Panc1 (cell line): ENCODE measurements around the gene RBMS3. TPM values are rescaled to one million over a fixed set of nuclear protein-coding genes. Genes with fewer than 3 reads are reported as not detected.

ENCODE experiments used
- ATAC-seq: fragments of 200-7000 bp; cut with Tn5 transposase; 2 replicates; pipeline ENCODE4 v1.9.1; 2020; ENCODE audit warnings: mild to moderate bottlenecking, moderate library complexity
- BruUV-seq: library from RNA; stranded (reverse); fragments of 400-500 nt; replicated peaks from 2 replicates; lab custom pipeline; 2021; lab: Mats Ljungman, UMichigan
- CTCF ChIA-PET: fragments of 300-600 bp; sonication (Branson Sonifier 250); formaldehyde crosslinking; loops from one replicate; lab custom pipeline; 2022; ENCODE audit warnings: antibody characterized with exemption; lab: Charles Lee
- POLR2A ChIA-PET: fragments of 300-600 bp; sonication (Branson Sonifier 250); formaldehyde crosslinking; loops from one replicate; lab custom pipeline; 2022; ENCODE audit warnings: antibody characterized with exemption; lab: Charles Lee
- DNase-seq: peaks from one replicate; pipeline ENCODE4 v3.0.0-alpha.2; 2010; ENCODE audit warnings: low read depth, low spot score
- H3K27ac ChIP-seq: 2 replicates; pipeline ENCODE4 v1.5.1; 2011; ENCODE audit warnings: mild to moderate bottlenecking, low read length, inconsistent platforms
- H3K27me3 ChIP-seq: fragments of 200-500 bp; sonication (Bioruptor generic); 2 replicates; pipeline ENCODE4 v1.6.0; 2014; ENCODE audit warnings: low read length, inconsistent platforms; ENCODE audit not compliant: control insufficient read depth, insufficient read depth
- H3K36me3 ChIP-seq: fragments of 200-500 bp; sonication (Bioruptor generic); 2 replicates; pipeline ENCODE4 v1.5.1; 2014; ENCODE audit warnings: inconsistent platforms, mild to moderate bottlenecking, low read length, moderate library complexity; ENCODE audit not compliant: control insufficient read depth, insufficient read depth
- H3K4me1 ChIP-seq: 2 replicates; pipeline ENCODE4 v1.5.1; 2011; ENCODE audit warnings: inconsistent platforms, mild to moderate bottlenecking, low read length, moderate library complexity; ENCODE audit not compliant: control insufficient read depth, insufficient read depth
- H3K4me3 ChIP-seq, 2 experiments: 2 replicates each; pipeline ENCODE4 v1.5.1; 2011 to 2012; ENCODE audit warnings: low read depth in 2 of 2, low read length in 2 of 2, mild to moderate bottlenecking in 2 of 2, inconsistent platforms in 1 of 2, moderate library complexity in 1 of 2
- H3K9me3 ChIP-seq: fragments of 200-500 bp; sonication (Bioruptor generic); 2 replicates; pipeline ENCODE4 v1.5.1; 2014; ENCODE audit warnings: low read depth, mild to moderate bottlenecking, inconsistent platforms, low read length, moderate library complexity; ENCODE audit not compliant: control insufficient read depth, insufficient read depth
- CTCF ChIP-seq: fragments of 450-650 bp; IDR thresholded peaks from 2 replicates; pipeline ENCODE4 v1.5.1; 2017; ENCODE audit warnings: mild to moderate bottlenecking
- POLR2AphosphoS5 ChIP-seq: IDR thresholded peaks from 2 replicates; pipeline ENCODE4 v1.6.1; 2012; ENCODE audit warnings: mild to moderate bottlenecking, low read depth, low read length, moderate library complexity
- REST ChIP-seq, 2 experiments: IDR thresholded peaks; 2 replicates each; pipeline ENCODE4 v1.6.1; 2011 to 2012; ENCODE audit warnings: low read depth in 2 of 2, control low read depth in 1 of 2, low read length in 1 of 2, mild to moderate bottlenecking in 1 of 2, moderate library complexity in 1 of 2; ENCODE audit not compliant: insufficient read depth in 1 of 2
- SIN3A ChIP-seq: IDR thresholded peaks from 2 replicates; pipeline ENCODE4 v1.6.1; 2012; ENCODE audit warnings: low read depth, mild to moderate bottlenecking, low read length, moderate library complexity, borderline replicate concordance; ENCODE audit not compliant: insufficient read depth
- TCF7L2 ChIP-seq: IDR thresholded peaks from 2 replicates; pipeline ENCODE4 v1.6.1; 2011; ENCODE audit warnings: mild to moderate bottlenecking, low read depth, low read length, inconsistent platforms
- in situ Hi-C: cut with HindIII; loops from 2 replicates; pipeline ENCODE4 v1.10.0; 2016; ENCODE audit warnings: low sequenced_read_pairs, low pct_unique_long_range_greater_than_20kb
- intact Hi-C: fragments of 100-400 bp; cut with micrococcal nuclease; formaldehyde crosslinking; loops from one replicate; pipeline ENCODE4 v1.10.0; 2022; ENCODE audit not compliant: unreplicated experiment
- total RNA-seq: library from RNA; stranded (reverse); gene quantifications from one replicate; pipeline ENCODE4 v1.2.1, GENCODE V29; 2021; ENCODE audit not compliant: unreplicated experiment

The RBMS3 gene
- total RNA-seq, 1 experiment from 2014 or later: 1.1 TPM

GRCh38 chr3:29677421-29677820 is 396.6 kb downstream of the RBMS3 start:
- Histone ChIP-seq H3K9me3 (no peaks in the 10 kb centered on the region), H3K4me1 (no peaks in the 10 kb centered on the region), H3K27me3 (no peaks in the 10 kb centered on the region), H3K36me3 (no peaks in the 10 kb centered on the region), H3K27ac (no peak overlapping the region), H3K4me3 (no peak overlapping the region)
- intact Hi-C loops (no loop called here), in situ Hi-C loops (no loop called here)
- DNase-seq: no peak
- BruUV-seq: no TSS peak
- no peak for ATAC-seq
- no peak for TF ChIP-seq CTCF
- TF ChIP-seq POLR2AphosphoS5: no peak
- no peak for TF ChIP-seq REST (IDR thresholded peaks at IDR 0.05; ENCODE audit: insufficient read depth in 1 of 2, low read depth in 2 of 2, low read length in 1 of 2)
- no peak for TF ChIP-seq SIN3A
- TF ChIP-seq TCF7L2: no peak
- ChIA-PET POLR2A (no interaction called here), CTCF (no interaction called here)

- CTCF ChIA-PET: no interaction called here
- no peaks in the 10 kb centered on the region for H3K4me1 ChIP-seq
- no TSS peak for BruUV-seq
- intact Hi-C loops (no loop called here), in situ Hi-C loops (no loop called here)
- no peaks in the 10 kb centered on the region for H3K9me3 ChIP-seq
- TF ChIP-seq REST (IDR thresholded peaks at IDR 0.05; ENCODE audit: insufficient read depth in 1 of 2, low read depth in 2 of 2, low read length in 1 of 2) (no peak), CTCF (no peak), SIN3A (no peak), POLR2AphosphoS5 (no peak), TCF7L2 (no peak)
- no peaks in the 10 kb centered on the region for H3K36me3 ChIP-seq
- H3K4me3 ChIP-seq: no peak overlapping the region
- DNase-seq (no peak), ATAC-seq (no peak)
- H3K27ac ChIP-seq: no peak overlapping the region
- H3K27me3 ChIP-seq: no peaks in the 10 kb centered on the region
- POLR2A ChIA-PET: no interaction called here
Observed at GRCh38 chr3:29679944-29680343, 399.1 kb downstream of the RBMS3 start.
